AG09319 (cell line): Measurements from ENCODE around the gene ZNF451.

Experiments
- DNase-seq: peaks from one replicate; pipeline ENCODE4 v3.0.0-alpha.2; 2010; ENCODE audit warnings: low read depth; ENCODE audit errors: extremely low read depth
- CTCF ChIP-seq: IDR thresholded peaks from 2 replicates; pipeline ENCODE4 v1.5.1; 2011; ENCODE audit warnings: low read depth, mild to moderate bottlenecking, inconsistent platforms, low read length, moderate library complexity

Gene ZNF451

GRCh38 chr6:57097596-57097995, 7.6 kb downstream of the ZNF451 start:
- DNase-seq, result no peak
- TF ChIP-seq CTCF, result no peak

GRCh38 chr6:57102976-57103375, 13.0 kb downstream of the ZNF451 start:
- no peak for TF ChIP-seq CTCF
- no peak for DNase-seq

- no peak for DNase-seq
- no peak for TF ChIP-seq CTCF
Measured at GRCh38 chr6:57104336-57104735, 14.3 kb downstream of the ZNF451 start.

GRCh38 chr6:57106990-57107389, 17.0 kb downstream of the ZNF451 start:
- DNase-seq, result no peak

GRCh38 chr6:57108691-57109090, 18.7 kb downstream of the ZNF451 start:
- TF ChIP-seq CTCF, result no peak

More at GRCh38 chr6:57106990-57107389, 17.0 kb downstream of the ZNF451 start:
- no peak for TF ChIP-seq CTCF

GRCh38 chr6:57109880-57110279, 19.9 kb downstream of the ZNF451 start:
- no peak for DNase-seq
- no peak for TF ChIP-seq CTCF

More at GRCh38 chr6:57108691-57109090, 18.7 kb downstream of the ZNF451 start:
- no peak for DNase-seq

- DNase-seq, result no peak
- TF ChIP-seq CTCF, result no peak
Measured at GRCh38 chr6:57113105-57113504, 23.1 kb downstream of the ZNF451 start.
